ENCODE measurements around the gene PKD2L1. TPM values are rescaled to one million over a fixed set of nuclear protein-coding genes. Genes with fewer than 3 reads are reported as not detected.
A peak's percentile ranks its signal among the peaks of the same experiment; 100 is the strongest.

Gene PKD2L1
- total and polyA plus RNA-seq, 9 of the 15 experiments (the other 6 are each of a cell fraction or from before 2014, with no cell fraction given), result not detected

- Histone ChIP-seq H3K27ac (ENCODE audit: extremely low read depth, low read depth, low read length) (no peak overlapping the region), H3K9me1 (ENCODE audit: control insufficient read depth, insufficient read depth, low read length) (no peaks in the 10 kb centered on the region), H3K4me3 (no peak overlapping the region), H2AFZ (ENCODE audit: low read depth, low read length) (no peak overlapping the region), H3K9me3 (replicated peaks; ENCODE audit: control insufficient read depth, insufficient read depth, low read depth, low read length) (no peaks in the 10 kb centered on the region), H3K27me3 (ENCODE audit: control insufficient read depth in 2 of 2, insufficient read depth in 2 of 2, low read length in 2 of 2) (no peaks in the 10 kb centered on the region), H3K79me2 (ENCODE audit: control insufficient read depth, insufficient read depth, low read length) (peaks cover 28% of the 10 kb centered on the region), H4K20me1 (replicated peaks; ENCODE audit: control insufficient read depth, insufficient read depth, low read length) (no peaks in the 10 kb centered on the region), H3K36me3 (ENCODE audit: control insufficient read depth, insufficient read depth, low read length) (peaks cover 4% of the 10 kb centered on the region; the same call in 2 of the 3 replicates), H3K4me1 (replicated peaks in 1 of 2; ENCODE audit: control insufficient read depth in 2 of 2, insufficient read depth in 2 of 2, low read length in 2 of 2) (peaks cover 3 to 12% of the 10 kb centered on the region in 2 experiments; a peak in 4 of 5 replicates), H3K4me2 (ENCODE audit: insufficient read depth, low read length) (no peak overlapping the region), H3K9ac (ENCODE audit: insufficient read depth in 1 of 2, low read depth in 2 of 2, low read length in 2 of 2) (no peak overlapping the region; a peak in 1 of 4 replicates)
- ChIA-PET POLR2A (interaction anchor here (1.4 kb wide), 1 partner anchor 14 kb away, joined by 3 read pairs; no protein-coding TSS in a partner anchor), CTCF (ENCODE audit: low intra/inter-chr PET ratio) (no interaction called here)
- FAIRE-seq (peak; percentile 26), ATAC-seq (no peak), DNase-seq (ENCODE audit: extremely low read depth in 1 of 4, low spot score in 3 of 4) (no peak)
- TF ChIP-seq THAP12 (CRISPR knock-in tag; IDR thresholded peaks at IDR 0.05) (no peak), JUN (IDR thresholded peaks at IDR 0.05; ENCODE audit: borderline replicate concordance, low read depth, low read length) (no peak), JUN (CRISPR knock-in tag; IDR thresholded peaks at IDR 0.05; ENCODE audit: borderline replicate concordance) (no peak), ATF3 (IDR thresholded peaks at IDR 0.05) (0 out of 2 replicates have a peak, but pooled peaks have one; percentile 18), ATF3 (CRISPR knock-in tag; conservative IDR thresholded peaks at IDR 0.05) (no peak), SNIP1 (IDR thresholded peaks at IDR 0.05; ENCODE audit: low read depth) (no peak)
- in situ Hi-C loops (cut with MboI) (no loop called here), intact Hi-C loops (cut with micrococcal nuclease) (no loop called here)
- WGBS (ENCODE audit: insufficient coverage, low coverage, missing lambda C conversion rate), result 70% methylated on average over 4 of the region's 5 CpGs
- BruUV-seq (replicated peaks), result no TSS peak
Observed at GRCh38 chr10:100377830-100378229, 47.8 kb upstream of the PKD2L1 start.
